Right atrium auricular region (tissue), 2 donors: ENCODE data around the gene SESN1. TPM values are rescaled to one million over a fixed set of nuclear protein-coding genes. Genes with fewer than 3 reads are reported as not detected.

Experiments
- DNase-seq: peaks from one replicate; pipeline ENCODE4 v3.0.0-alpha.2; 2019; ENCODE audit warnings: low spot score
- H3K27ac ChIP-seq, 2 donors: fragments of 200-600 bp; sonication (generic); 1 replicate in 1 of 2; 2 replicates in 1 of 2; pipeline ENCODE4 v1.5.1; 2016 to 2019
- H3K27me3 ChIP-seq, 2 donors: fragments of 200-600 bp; sonication (generic); one replicate each; pipeline versions ENCODE4 v1.5.1 to v1.6.0; 2017 to 2019
- H3K36me3 ChIP-seq: fragments of 200-600 bp; sonication (generic); one replicate; pipeline ENCODE4 v1.5.1; 2016
- H3K4me1 ChIP-seq, 2 donors: fragments of 200-600 bp; sonication (generic); one replicate each; pipeline versions ENCODE4 v1.5.1 to v1.6.0; 2017 to 2019
- H3K4me3 ChIP-seq, 2 donors: fragments of 200-600 bp; sonication (generic); 1 replicate in 1 of 2; 2 replicates in 1 of 2; pipeline ENCODE4 v1.5.1; 2017 to 2019; ENCODE audit warnings: mild to moderate bottlenecking in 1 of 2, moderate library complexity in 1 of 2
- H3K9me3 ChIP-seq, 2 donors: fragments of 200-600 bp; sonication (generic); one replicate each; pipeline ENCODE4 v1.5.1; 2019
- total RNA-seq, 2 donors: library from RNA; depleted of rRNA; stranded (reverse); fragments of >200 nt; gene quantifications; one replicate each; pipeline ENCODE4 v1.1.0, GENCODE V29; 2016
- TF ChIP-seq, protein P1 (sequence below), 2 donors: fragments of 200-600 bp; sonication (generic); IDR thresholded peaks; one replicate each; pipeline ENCODE4 v1.5.1; 2019; ENCODE audit warnings: antibody characterized with exemption in 2 of 2

Gene SESN1
- total RNA-seq, 2 donors from 2014 or later, result 35.1 to 55.7 TPM

DNA sequence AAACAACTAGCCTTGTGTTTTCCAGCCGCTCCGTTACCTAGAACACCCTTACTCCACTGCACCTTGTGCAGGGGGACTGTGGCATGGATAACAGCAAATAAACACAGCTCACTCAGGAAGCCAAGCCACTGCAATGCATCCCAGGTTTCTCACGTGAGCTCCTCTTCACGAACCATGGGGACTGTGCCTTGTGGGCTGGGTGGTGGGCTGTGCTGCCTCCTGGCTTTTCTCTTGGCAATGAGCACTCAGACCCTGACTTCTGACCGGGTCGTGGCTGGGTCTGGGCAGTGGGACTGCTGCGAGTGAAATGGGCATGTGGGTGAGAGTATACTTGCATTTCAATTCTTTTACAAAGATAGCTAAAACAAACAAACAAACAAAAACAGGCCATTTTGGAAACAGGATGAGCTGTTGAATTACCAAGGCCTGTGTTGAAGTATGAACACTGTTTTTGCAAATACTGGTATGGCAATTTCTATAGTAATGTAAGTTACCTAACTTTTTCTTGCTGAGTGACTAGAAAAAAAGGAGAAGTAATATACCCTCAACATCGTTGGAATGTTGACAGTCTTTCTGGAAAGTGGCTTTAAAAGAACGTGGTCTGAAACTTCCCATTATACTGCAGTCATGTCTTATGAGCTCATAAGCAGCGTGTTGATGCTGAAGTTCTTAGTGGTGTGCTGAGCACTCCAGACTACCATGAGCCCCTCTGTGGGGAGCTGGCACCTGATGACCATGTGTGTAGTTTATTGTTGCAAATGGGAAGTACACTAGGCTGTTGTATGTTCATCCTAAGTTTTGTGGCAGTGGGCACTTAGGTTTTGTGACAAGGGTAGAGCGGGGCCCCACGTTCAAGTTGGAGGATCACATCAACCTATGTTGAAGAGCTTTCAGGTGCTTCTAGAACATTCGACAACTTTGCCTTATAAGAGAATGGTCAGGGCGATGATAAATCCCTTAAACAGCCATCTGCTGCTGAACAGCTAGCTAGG is 126.0 kb downstream of the SESN1 start:
- peaks cover 0 to 58% of the 10 kb centered on the region in 2 donors for H3K4me1 ChIP-seq
- DNase-seq, result no peak

DNA sequence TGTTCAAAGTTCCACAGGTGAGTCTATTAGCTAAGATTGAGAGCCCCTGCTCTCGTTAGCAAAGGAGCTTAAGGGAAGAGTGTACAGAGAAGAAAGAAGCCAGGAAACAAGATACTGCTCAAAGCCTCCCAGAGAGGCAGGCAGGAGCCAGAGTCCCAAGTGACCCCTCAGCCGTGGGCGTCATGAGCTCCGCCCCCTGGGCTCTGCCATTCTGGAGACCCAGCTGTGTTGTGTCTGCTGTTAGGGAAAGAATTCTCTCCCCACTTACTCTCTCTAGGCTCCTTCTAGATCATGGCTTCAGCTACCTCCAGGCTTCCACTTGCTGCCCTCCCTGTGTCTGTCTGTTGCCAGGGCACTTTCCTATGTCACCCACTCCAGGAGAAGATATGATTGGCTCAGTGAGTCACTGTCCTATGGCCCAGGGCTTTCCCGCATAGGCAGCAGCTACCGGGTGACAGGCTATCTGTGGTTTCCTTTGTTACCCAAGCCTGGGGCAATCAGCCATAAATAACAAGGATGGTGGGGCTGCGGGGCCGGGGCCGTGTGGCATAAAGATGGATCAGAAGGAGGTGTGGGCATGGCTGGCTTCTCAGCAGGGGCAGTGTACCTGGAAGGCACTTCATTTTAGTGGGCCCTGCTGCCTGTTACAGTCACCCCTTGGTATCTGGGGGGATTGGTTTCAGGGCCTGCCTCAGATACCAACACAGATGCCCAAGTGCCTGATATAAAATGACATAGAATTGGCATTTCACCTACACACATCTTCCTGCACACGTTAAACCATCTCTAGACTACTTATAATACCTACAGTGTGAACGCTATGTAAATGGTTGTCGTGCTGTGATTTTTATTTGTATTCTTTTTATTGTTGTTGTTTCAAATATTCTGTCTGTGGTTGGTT is 127.5 kb downstream of the SESN1 start:
- Histone ChIP-seq H3K9me3 (no peaks in the 10 kb centered on the region), H3K4me3 (no peak overlapping the region), H3K4me1 (peaks cover 0 to 52% of the 10 kb centered on the region in 2 donors), H3K27ac (peak overlapping the region; percentile 75 to 90), H3K27me3 (no peaks in the 10 kb centered on the region), H3K36me3 (no peaks in the 10 kb centered on the region)
- TF ChIP-seq, protein P1, sequence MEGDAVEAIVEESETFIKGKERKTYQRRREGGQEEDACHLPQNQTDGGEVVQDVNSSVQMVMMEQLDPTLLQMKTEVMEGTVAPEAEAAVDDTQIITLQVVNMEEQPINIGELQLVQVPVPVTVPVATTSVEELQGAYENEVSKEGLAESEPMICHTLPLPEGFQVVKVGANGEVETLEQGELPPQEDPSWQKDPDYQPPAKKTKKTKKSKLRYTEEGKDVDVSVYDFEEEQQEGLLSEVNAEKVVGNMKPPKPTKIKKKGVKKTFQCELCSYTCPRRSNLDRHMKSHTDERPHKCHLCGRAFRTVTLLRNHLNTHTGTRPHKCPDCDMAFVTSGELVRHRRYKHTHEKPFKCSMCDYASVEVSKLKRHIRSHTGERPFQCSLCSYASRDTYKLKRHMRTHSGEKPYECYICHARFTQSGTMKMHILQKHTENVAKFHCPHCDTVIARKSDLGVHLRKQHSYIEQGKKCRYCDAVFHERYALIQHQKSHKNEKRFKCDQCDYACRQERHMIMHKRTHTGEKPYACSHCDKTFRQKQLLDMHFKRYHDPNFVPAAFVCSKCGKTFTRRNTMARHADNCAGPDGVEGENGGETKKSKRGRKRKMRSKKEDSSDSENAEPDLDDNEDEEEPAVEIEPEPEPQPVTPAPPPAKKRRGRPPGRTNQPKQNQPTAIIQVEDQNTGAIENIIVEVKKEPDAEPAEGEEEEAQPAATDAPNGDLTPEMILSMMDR (IDR thresholded peaks at IDR 0.05), result no peak
- DNase-seq, result no peak

More for the DNA sequence above, 126.0 kb downstream of the SESN1 start:
- Histone ChIP-seq H3K27me3 (no peaks in the 10 kb centered on the region), H3K27ac (peak overlapping the region; percentile 75 to 90), H3K4me3 (no peak overlapping the region), H3K36me3 (no peaks in the 10 kb centered on the region), H3K9me3 (no peaks in the 10 kb centered on the region)
- TF ChIP-seq, protein P1 (IDR thresholded peaks at IDR 0.05), result peak in 1 of 2 donors; percentile 57

DNA sequence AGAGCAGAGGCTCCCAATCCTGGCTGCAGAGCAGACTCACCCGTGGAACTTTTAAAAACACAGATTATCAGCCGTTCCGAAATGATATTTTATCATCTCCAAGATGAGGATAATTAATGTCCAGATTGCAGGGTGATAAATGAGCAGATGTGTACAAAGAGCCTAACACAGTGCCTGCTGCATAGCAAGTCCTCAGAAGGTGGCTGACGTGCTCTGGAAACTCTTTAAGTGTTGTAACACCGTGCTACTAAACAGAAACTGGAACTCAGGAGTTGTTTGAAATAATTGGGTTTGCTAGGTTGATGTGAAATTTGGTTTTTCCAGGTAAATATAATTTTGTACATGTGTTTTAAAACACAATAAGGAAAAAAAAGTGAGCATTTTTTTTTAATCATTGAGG is 128.4 kb downstream of the SESN1 start:
- TF ChIP-seq, protein P1 (IDR thresholded peaks at IDR 0.05), result no peak
- H3K27ac ChIP-seq, result peak overlapping the region; percentile 75 to 90
- H3K27me3 ChIP-seq, result no peaks in the 10 kb centered on the region
- no peak overlapping the region for H3K4me3 ChIP-seq
- no peaks in the 10 kb centered on the region for H3K9me3 ChIP-seq
- no peak for DNase-seq
- H3K4me1 ChIP-seq, result peaks cover 0 to 46% of the 10 kb centered on the region in 2 donors
- H3K36me3 ChIP-seq, result no peaks in the 10 kb centered on the region

DNA sequence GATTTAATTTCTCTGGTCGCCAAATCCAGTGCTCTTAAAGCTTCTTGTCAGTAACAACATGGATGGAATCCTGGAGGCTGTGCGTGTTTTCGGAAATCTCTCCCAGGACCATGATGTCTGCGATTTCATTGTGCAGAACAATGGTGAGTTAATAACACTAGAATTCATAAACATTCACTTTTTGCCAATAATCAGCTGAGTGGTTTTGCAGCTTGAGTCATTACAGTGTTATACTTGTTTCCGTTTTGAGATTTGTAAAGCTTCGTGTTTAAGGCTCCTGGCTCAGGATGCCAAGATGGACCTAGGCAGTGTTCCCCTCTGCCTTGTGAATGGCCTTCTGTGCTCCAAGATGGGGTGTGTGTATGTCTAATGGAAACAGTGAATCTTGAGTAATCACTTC is 132.7 kb downstream of the SESN1 start:
- H3K27me3 ChIP-seq, result no peaks in the 10 kb centered on the region
- no peak overlapping the region for H3K27ac ChIP-seq
- TF ChIP-seq, protein P1 (IDR thresholded peaks at IDR 0.05), result no peak
- no peak overlapping the region for H3K4me3 ChIP-seq
- H3K36me3 ChIP-seq, result no peaks in the 10 kb centered on the region
- no peak for DNase-seq
- H3K9me3 ChIP-seq, result no peaks in the 10 kb centered on the region
- H3K4me1 ChIP-seq, result peaks cover 0 to 28% of the 10 kb centered on the region in 2 donors

DNA sequence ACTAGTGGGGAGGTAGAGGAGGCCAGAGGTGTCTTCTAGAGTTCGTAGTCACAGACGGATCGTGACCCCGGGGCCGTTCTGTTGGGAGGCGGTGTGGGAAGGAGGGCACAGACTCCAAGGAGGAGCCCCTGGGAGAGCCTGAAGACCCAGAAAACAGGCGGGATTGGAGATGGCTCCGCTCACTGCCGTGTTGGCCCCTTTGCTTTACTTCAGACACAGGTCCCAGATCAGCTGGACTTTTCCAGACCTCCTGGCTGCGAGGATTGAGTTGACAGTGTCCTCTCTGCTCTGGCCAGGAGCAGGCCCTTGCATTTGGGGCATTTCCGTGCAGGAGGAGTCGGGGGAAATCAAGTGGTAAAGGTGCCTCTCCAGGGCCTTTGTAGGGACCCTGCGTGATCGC is 133.6 kb downstream of the SESN1 start:
- Histone ChIP-seq H3K27me3 (no peaks in the 10 kb centered on the region), H3K4me3 (no peak overlapping the region), H3K27ac (peak overlapping the region in 1 of 2 donors; percentile 20), H3K36me3 (no peaks in the 10 kb centered on the region), H3K4me1 (peaks cover 0 to 19% of the 10 kb centered on the region in 2 donors), H3K9me3 (no peaks in the 10 kb centered on the region)
- no peak for DNase-seq
- TF ChIP-seq, protein P1 (IDR thresholded peaks at IDR 0.05), result no peak
